ENCODE data around the gene LRRC37A3.
"Not testable (repeated sequence)": the region's sequence is repeated elsewhere in the genome, so short reads cannot be mapped to it uniquely, and the experiment has no call there.

The LRRC37A3 gene

DNA sequence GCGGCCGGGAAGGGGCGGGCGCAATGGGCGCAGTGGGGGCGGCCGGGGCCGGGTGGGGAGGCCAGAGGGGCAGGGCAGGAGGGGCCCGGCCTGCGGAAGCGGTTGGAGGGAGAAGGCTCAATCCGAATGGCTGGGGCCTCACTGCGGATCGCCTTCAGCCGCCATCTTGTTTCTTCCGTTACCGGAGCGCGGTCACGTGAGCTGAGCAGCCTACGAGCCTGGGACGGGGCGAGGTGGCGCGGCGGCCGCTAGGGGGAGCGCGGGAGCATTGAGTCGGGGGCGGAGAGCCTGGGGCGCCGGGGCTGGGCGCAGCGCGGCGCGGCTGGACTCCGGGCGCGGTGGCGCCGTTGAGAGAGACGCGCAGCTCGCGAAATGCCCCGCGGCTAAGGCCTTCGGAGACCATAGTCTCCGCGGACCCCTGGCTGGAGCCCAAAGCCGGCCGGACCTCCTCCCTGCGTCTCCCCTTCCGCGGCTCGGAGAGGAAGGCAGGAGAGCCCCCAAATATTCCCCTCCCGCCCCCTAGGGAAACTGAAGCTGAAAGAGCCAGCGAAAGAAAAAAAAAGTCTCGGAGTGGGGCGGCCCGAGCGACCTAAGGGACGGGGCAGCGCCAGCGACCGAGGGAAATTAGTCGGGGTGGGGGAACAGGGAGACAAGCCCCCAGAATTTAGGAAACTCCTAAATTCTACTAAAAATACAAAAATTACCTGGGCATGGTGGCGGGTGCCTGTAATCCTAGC is at the start of gene LRRC37A3:
LRRC37A3 (minus strand) TSS at position 190 of the 737 bp plus-strand sequence. CDS start 22,221 bp downstream, outside the sequence.
- DNase-seq (ENCODE audit: low spot score): peak; percentile 95

- peak; percentile 62 for DNase-seq (ENCODE audit: low spot score)
These were observed 46.6 kb upstream of the LRRC37A3 start for GRCh38 chr17:64965873-64966287.

DNA sequence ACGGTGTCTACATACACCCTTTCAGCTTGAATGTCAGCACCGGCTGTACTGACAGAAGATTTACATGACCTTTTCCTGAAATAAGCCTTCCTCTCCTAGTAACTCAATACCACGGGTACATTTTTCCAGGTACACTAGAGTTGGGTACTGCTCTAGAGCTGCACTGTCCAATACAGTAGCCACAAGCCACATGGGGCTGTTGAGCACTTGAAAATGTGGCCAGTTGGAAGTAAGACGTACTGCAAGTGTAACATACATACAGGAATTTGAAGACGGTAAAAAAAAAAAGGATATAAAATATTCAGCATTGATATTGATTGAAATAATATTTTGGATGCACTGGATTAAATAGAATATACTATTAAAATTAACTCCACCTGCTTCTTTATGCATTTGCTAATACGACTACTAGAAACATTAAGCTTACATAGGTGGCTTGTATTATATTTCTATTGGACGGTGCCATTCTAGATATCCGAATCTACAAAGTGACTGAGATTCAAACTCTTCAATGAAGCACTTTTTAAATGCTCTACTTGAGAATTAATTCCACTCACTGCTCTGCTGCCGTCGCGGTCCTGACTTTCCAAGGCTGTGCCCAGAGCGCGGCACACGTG is 46.1 kb upstream of the LRRC37A3 start:
- peak; percentile 53 for DNase-seq (ENCODE audit: low spot score)

GRCh38 chr17:64964796-64965195 is 45.5 kb upstream of the LRRC37A3 start:
- no peak for DNase-seq (ENCODE audit: low spot score)

- DNase-seq (ENCODE audit: low spot score): not testable (repeated sequence)
These were observed 44.5 kb upstream of the LRRC37A3 start for GRCh38 chr17:64963814-64964213.

GRCh38 chr17:64961563-64962378 is 42.5 kb upstream of the LRRC37A3 start:
- peak; percentile 68 for DNase-seq (ENCODE audit: low spot score)

DNA sequence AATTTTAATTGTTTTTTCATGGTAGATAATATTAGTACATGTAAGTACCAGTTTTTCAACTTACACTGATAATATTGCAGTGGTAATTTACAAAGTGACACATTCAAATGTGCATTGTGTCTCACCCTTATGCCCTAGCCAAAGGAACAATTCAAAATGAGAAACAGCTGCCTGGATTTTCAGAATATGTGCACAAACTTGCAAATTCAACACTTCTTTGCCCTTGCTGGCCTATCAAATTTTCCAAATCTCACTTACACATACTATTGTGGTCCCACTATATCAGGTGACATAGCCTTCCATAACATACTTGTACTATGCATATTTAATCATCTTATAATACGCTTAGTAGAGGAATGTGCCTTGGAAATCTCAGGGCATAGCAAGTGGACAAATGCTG is 32.6 kb upstream of the LRRC37A3 start:
- DNase-seq (ENCODE audit: low spot score): no peak

DNA sequence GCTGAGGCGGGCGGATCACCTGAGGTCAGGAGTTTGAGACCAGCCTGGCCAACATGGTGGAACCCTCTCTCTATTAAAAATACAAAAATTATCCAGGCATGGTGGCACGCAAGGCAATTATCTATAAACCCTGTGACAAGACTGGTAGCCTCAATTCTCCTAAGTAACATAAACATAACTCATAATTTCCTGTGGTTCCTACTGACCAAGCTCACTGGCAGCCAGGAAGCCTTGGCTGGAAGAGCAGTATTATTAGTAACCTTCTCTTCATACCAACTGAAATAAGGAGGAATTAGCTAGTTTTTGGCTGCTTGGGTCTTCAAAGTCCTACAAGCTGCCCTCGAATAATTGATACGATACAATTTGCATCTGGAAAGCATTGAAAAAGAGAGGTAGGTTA is 31.6 kb upstream of the LRRC37A3 start:
- no peak for DNase-seq (ENCODE audit: low spot score)

GRCh38 chr17:64947152-64947551 is 27.9 kb upstream of the LRRC37A3 start:
- DNase-seq (ENCODE audit: low spot score): no peak

DNA sequence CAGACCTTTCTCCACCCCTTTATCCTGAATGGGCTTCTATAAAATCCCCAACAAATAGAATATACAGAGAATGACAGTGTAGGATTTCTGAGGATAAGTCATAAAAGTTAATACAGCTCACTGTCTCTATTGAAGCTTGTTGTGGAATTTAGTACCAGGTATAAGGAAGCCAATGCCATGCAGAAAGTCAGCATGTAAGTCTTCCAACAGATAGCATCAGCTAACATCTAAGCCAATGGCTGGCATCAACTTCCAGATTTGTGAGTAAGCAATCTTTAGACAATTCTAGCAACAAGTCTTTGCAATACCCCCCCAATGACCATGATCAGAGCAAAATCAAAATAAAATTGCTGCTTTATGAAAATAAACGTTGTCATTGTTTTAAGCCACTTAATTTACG is 22.5 kb upstream of the LRRC37A3 start:
- no peak for DNase-seq (ENCODE audit: low spot score)

- DNase-seq (ENCODE audit: low spot score): no peak
These were observed 21.8 kb upstream of the LRRC37A3 start for GRCh38 chr17:64941045-64941444.

DNA sequence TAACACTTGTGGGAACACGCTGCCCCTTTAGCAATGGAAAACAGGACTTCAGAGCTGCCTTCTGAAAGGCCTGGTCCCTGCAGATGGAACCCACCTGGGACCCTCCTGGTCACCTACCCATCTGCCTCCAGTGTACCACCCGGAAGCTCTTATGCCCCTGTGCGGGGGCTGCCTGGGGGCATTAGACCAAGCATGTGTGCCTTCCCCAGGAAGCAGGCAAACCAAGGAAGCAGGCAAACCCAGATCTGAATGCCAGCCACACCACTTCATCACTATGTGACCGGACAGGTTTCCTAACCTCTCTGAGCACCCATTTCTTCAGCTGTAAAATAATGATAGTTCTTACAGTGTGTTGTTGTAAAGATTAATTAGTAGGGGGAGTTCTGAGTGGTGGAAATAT is 20.8 kb upstream of the LRRC37A3 start:
- DNase-seq (ENCODE audit: low spot score): no peak

DNA sequence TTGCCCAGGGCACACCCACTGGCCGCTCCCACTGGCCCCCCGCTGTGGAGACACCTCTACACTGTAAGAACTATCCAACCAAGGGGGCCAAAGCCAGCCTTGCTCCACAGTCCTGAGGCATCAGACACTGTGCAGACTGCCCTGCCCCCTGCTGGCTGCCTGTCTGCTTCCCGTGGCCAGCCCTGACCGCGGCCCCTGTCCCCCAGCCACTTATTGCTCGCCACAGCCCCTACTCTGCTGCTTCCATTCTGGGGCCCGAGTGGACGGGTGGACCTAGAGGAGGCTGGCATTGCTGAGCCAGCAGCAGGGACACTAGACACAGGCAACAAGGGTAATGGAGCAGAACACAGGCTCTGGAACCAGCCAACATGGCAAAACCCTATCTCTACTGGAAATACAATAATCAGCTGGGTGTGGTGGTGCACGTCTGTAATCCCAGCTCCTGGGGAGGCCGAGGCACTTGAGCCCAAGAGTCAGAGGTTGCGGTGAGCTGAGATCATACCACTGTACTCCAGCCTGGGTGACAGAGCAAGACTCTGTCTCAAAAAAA is 19.7 kb upstream of the LRRC37A3 start:
- DNase-seq (ENCODE audit: low spot score): no peak

- DNase-seq (ENCODE audit: low spot score): no peak
These were observed 19.0 kb upstream of the LRRC37A3 start for GRCh38 chr17:64938290-64938689.

GRCh38 chr17:64936117-64936516 is 16.8 kb upstream of the LRRC37A3 start:
- DNase-seq (ENCODE audit: low spot score): no peak

GRCh38 chr17:64934284-64934778 is 15.1 kb upstream of the LRRC37A3 start:
- DNase-seq (ENCODE audit: low spot score): not testable (repeated sequence)

- DNase-seq (ENCODE audit: low spot score): not testable (repeated sequence)
These were observed 13.6 kb upstream of the LRRC37A3 start for GRCh38 chr17:64932850-64933249.

DNA sequence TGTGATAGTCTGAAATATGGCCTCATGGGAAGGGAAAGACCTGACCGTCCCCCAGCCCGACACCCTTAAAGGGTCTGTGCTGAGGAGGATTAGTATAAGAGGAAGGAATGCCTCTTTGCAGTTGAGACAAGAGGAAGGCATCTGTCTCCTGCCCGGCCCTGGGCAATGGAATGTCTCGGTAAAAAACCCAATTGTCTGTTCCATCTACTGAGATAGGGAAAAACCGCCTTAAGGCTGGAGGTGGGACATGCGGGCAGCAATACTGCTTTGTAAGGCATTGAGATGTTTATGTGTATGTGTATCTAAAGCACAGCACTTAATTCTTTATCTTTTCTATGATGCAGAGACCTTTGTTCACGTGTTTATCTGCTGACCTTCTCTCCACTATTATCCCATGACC is 11.1 kb upstream of the LRRC37A3 start:
- DNase-seq (ENCODE audit: low spot score): not testable (repeated sequence)

DNA sequence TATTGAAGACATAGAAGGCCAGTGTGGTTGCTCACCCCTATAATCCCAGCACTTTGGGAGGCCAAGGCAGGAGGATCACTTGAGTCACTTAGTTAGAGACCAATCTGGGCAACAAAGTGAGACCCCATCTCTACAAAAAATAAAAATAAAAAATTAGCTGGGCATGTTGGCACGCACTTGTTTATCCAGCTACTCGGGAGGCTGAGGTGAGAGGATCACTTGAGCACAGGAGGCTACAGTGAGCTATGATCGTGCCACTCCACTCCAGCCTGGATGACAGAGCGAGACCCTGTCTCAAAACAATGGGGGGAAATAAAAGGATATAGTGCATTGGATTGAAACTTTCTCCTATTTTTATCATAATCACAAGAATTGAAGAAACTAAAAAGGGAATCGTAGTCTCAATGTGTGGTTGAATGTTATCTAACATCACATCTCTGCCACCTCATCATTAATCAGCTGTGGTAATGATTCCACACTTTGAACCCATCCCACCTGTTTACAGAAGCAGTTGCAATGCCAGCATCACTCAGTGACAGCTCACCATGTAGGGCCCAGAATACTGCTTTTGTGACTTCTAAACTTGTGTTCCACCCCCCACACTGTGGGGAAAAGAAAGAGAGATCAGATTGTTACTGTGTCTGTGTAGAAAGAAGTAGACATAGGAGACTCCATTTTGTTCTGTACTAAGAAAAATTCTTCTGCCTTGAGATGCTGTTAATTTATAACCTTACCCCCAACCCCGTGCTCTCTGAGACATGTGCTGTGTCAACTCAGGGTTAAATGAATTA is 10.3 kb upstream of the LRRC37A3 start:
- peak; percentile 50 for DNase-seq (ENCODE audit: low spot score)

DNA sequence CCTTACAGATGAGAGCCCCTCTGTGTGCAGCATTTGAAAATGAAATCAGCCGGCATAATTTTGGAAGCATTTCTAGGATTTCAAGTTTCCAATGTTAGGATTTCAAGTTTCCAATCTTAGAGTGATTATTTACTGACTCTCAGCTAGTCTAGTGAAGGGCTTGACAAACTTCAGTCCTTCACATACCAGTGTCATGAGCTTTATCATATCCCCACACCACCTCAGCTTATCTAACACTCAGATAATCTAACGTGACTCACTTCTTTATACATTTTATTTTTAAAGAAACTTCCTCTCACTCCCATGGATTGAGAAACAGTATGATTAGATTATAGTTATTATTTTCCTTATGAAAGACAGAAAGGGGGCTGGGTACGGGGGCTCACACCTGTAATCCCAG is 9.4 kb upstream of the LRRC37A3 start:
- DNase-seq (ENCODE audit: low spot score): not testable (repeated sequence)

- peak; percentile 53 for DNase-seq (ENCODE audit: low spot score)
These were observed 8.2 kb upstream of the LRRC37A3 start for GRCh38 chr17:64927444-64927843.

All from SW480 (cell line).